Upper lobe of left lung (tissue), 4 donors: ENCODE measurements around the gene STAG1.

Experiments
- CTCF ChIP-seq, 6 experiments: fragments of 450-650 bp in 4 of 6; fragments of 200-600 bp in 2 of 6; sonication (generic) in 2 of 6; IDR thresholded peaks; one replicate each; pipeline ENCODE4 v1.5.1; 2016 to 2019; ENCODE audit warnings: antibody characterized with exemption in 6 of 6
- POLR2AphosphoS5 ChIP-seq, 2 donors: sonication (generic); formaldehyde crosslinking; IDR thresholded peaks; one replicate each; pipeline ENCODE4 v1.5.1; 2017; ENCODE audit warnings: antibody characterized with exemption in 2 of 2

- TF ChIP-seq CTCF (IDR thresholded peaks at IDR 0.05) = no peak
- no peak for TF ChIP-seq POLR2AphosphoS5 (IDR thresholded peaks at IDR 0.05)
These were observed 319.5 kb downstream of the STAG1 start for GRCh38 chr3:136432685-136433084.
